Activated T-helper 17 cell treated with anti-CD3 and anti-CD28 coated beads, Interleukin-2, amount 50 U/mL, for 72 hours (primary cell): Measurements from ENCODE around the gene CTU1. TPM values are rescaled to one million over a fixed set of nuclear protein-coding genes. Genes with fewer than 3 reads are reported as not detected.
"Not testable (repeated sequence)": the region's sequence is repeated elsewhere in the genome, so short reads cannot be mapped to it uniquely, and the experiment has no call there.

Experiments
- ATAC-seq: fragments of 150-1000 bp; cut with Tn5 transposase; replicated peaks from 2 replicates; pipeline ENCODE4 v1.10.0; 2021; ENCODE audit warnings: mild to moderate bottlenecking, moderate library complexity
- H3K27ac Mint-ChIP-seq: one replicate; pipeline ENCODE4 v1.8.0; 2022; ENCODE audit warnings: mixed read lengths
- H3K27me3 Mint-ChIP-seq: one replicate; pipeline ENCODE4 v1.8.0; 2022; ENCODE audit warnings: mixed read lengths
- H3K36me3 Mint-ChIP-seq: one replicate; pipeline ENCODE4 v1.8.0; 2022; ENCODE audit warnings: low read depth, mild to moderate bottlenecking, mixed read lengths
- H3K4me1 Mint-ChIP-seq: one replicate; pipeline ENCODE4 v1.8.0; 2022; ENCODE audit warnings: mixed read lengths
- H3K4me3 Mint-ChIP-seq: one replicate; pipeline ENCODE4 v1.8.0; 2022; ENCODE audit warnings: mild to moderate bottlenecking, mixed read lengths
- H3K9me3 Mint-ChIP-seq: one replicate; pipeline ENCODE4 v1.8.0; 2022; ENCODE audit warnings: mixed read lengths
- total RNA-seq, 2 donors: library from RNA; stranded (reverse); gene quantifications; one replicate each; pipeline ENCODE4 v1.2.3, GENCODE V29; 2022

Gene CTU1
- total RNA-seq = 1 to 10 TPM; 7.0 to 9.7 TPM

DNA sequence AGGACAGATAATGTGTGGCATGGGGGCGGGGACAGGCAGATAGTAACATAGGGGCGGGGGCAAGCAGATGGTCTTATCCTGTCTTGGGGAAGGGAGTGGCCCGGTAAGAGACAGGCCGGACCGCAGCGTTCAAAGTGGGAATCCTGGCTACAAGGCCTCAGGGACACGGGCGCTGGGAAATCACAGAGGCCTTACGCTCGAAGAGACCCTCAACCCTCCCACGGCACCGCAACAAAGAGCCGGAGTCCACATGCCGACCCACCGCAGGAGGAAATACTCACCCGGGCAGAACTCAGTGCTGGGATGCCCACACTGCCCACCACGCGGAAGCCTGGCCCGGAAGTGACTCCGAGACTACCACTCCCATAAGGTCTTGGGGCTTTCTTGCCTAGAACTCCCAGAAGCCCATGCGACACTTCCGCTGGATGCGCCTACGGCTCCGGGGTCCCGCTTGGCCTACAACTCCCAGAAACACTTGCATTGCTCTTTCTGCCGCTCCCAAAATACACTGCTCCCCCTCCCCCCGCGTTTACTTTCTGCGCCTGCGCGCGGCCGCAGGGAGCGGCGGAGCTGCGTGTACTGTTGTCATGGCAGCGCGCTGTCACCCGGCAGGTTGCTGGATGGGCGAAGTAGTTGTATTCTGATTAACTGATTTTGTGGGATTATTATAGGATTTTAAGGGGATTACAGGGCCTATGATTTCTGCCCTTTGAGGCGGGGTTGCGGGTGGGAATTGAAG lies at the start of gene CTU1:
Gene CTU1, minus strand, starts transcription at position 344 of the 739 bp plus-strand sequence. CDS start 3,840 bp downstream, outside the sequence.
- Mint-ChIP-seq H3K9me3 (no peaks in the 10 kb centered on the region), H3K27me3 (no peaks in the 10 kb centered on the region), H3K36me3 (peaks cover 35% of the 10 kb centered on the region), H3K4me3 (peak within 1 kb of the TSS; percentile 99), H3K4me1 (peaks cover 22% of the 10 kb centered on the region), H3K27ac (peak within 1 kb of the TSS; percentile 99)
- ATAC-seq = peak; percentile 99

DNA sequence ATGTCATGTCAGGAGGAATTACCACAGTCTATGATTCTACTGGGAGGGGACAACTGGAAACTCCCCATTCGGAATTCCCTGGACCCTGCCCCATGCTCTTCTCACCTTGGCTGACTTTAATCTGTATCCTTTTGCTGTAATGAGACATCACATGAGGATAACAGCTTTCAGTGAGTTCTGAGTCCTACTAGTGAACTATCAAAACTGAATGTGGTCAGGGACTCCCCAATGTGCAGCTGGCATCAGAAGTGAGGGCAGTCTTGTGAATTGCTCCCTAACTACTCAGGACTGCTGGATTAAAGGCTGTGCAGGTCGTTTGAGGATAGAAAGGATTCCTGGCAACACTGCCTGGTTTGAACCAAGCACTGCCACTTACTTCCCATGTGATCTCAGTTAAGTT lies 49.1 kb upstream of the CTU1 start:
- H3K27ac Mint-ChIP-seq = no peak overlapping the region
- ATAC-seq = peak; percentile 38
- H3K9me3 Mint-ChIP-seq = no peaks in the 10 kb centered on the region
- H3K27me3 Mint-ChIP-seq = peaks cover 10% of the 10 kb centered on the region
- no peaks in the 10 kb centered on the region for H3K36me3 Mint-ChIP-seq
- H3K4me1 Mint-ChIP-seq = peaks cover 8% of the 10 kb centered on the region
- no peak overlapping the region for H3K4me3 Mint-ChIP-seq

DNA sequence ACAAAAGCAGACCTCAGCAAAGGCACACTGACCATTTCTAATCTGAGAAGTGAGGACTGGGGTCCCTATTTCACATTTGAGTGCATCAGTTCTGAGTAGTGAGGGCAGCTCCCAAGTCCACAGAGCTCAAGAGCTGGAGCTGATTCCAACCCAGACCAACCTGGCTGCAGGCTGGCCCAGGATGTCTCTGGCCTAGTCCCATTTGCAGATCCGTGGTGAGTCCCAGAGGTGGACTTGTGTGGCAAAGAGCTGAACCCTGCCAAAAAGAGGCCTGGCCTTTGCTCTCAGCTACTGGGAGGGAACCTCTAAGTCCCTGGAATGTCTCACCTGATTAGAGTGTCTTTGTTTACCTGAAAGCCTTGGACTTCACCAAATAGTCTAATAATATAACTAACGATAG lies 48.5 kb upstream of the CTU1 start:
- no peak for ATAC-seq
- H3K27me3 Mint-ChIP-seq = peaks cover 10% of the 10 kb centered on the region
- H3K9me3 Mint-ChIP-seq = no peaks in the 10 kb centered on the region
- peaks cover 8% of the 10 kb centered on the region for H3K4me1 Mint-ChIP-seq
- H3K4me3 Mint-ChIP-seq = no peak overlapping the region
- no peaks in the 10 kb centered on the region for H3K36me3 Mint-ChIP-seq
- no peak overlapping the region for H3K27ac Mint-ChIP-seq

DNA sequence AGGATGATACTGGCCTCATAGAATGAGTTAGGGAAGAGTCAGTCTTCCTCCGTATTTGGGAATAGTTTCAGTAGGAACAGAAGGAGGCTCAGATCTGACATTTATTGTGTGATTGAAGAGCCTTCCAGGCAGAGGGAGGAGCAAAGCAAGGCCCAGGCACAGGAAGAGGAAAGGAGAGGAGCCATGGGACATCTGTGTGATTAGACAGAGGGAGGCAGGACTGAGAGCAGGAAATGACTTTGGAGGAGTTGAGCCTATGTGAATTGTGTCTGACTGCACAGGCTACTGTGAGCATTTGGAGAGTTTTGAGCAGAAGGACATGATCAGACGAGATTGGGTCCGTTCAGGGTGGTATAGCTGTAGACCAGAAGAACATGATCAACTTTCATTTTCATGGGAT lies 42.4 kb upstream of the CTU1 start:
- no peak overlapping the region for H3K27ac Mint-ChIP-seq
- peaks cover 11% of the 10 kb centered on the region for H3K27me3 Mint-ChIP-seq
- H3K4me1 Mint-ChIP-seq = no peaks in the 10 kb centered on the region
- H3K4me3 Mint-ChIP-seq = no peak overlapping the region
- ATAC-seq = no peak
- no peaks in the 10 kb centered on the region for H3K9me3 Mint-ChIP-seq
- no peaks in the 10 kb centered on the region for H3K36me3 Mint-ChIP-seq

DNA sequence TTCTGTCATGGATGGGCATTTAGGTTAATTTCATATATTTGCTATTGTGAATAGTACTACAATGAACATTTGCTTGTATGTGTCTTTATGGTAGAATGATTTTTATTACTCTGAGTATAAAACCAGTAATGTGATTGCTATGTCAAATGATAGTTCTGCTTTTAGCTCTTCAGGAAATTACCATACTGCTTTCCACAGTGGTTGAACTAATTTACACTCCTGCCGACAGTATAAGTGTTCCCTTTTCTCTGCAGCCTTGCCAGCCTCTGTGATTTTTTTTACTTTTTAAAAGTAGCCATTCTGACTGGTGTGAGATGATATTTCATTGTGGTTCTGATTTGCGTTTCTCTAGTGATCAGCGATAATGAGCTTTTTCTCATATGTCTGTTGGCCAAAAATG lies 40.4 kb upstream of the CTU1 start:
- H3K4me3 Mint-ChIP-seq = no peak overlapping the region
- ATAC-seq = no peak
- H3K4me1 Mint-ChIP-seq = no peaks in the 10 kb centered on the region
- no peaks in the 10 kb centered on the region for H3K9me3 Mint-ChIP-seq
- H3K36me3 Mint-ChIP-seq = no peaks in the 10 kb centered on the region
- H3K27ac Mint-ChIP-seq = no peak overlapping the region
- H3K27me3 Mint-ChIP-seq = peaks cover 15% of the 10 kb centered on the region

DNA sequence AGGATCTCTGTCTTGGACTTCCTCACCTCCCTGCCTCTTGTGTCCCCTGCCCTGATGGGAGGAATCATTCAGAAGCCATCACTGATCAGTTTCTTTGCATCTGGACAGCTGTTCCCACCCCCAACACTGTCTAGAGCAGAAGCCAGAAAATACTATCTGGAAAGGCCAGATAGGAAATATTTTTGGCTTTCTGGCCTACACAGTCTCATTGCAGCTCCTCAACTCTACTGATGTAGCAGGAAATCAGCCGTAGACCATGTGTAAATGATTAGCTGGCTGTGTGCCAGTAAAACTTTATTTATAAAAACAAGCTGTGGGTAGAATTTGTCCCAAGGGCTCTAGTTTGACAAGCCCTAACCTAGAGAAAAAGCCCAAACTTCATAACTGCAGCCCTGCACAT lies 39.5 kb upstream of the CTU1 start:
- no peak for ATAC-seq
- H3K9me3 Mint-ChIP-seq = no peaks in the 10 kb centered on the region
- H3K4me3 Mint-ChIP-seq = no peak overlapping the region
- H3K27ac Mint-ChIP-seq = no peak overlapping the region
- no peaks in the 10 kb centered on the region for H3K4me1 Mint-ChIP-seq
- peaks cover 11% of the 10 kb centered on the region for H3K27me3 Mint-ChIP-seq
- H3K36me3 Mint-ChIP-seq = no peaks in the 10 kb centered on the region

DNA sequence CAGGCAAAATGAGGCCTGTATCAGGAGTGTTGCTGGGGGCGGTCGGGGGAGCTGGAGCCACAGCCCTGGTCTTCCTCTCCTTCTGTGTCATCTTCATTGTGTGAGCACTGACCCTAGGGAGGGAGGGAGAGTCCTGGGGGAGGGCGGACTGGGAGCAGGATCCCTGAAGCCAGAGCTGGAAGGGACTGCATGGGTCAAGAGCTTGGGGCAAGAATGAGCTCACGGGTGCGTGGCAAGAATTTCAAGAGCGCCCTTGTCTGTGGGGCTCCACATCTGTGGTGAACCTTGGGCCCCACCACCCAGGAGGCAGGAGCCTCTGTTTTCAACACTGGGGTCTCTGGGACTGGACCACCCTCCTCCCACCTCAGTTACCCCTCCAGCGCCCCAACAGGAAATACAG lies 38.5 kb upstream of the CTU1 start:
- Mint-ChIP-seq H3K4me3 (no peak overlapping the region), H3K27ac (no peak overlapping the region), H3K9me3 (no peaks in the 10 kb centered on the region), H3K27me3 (peaks cover 8% of the 10 kb centered on the region), H3K36me3 (no peaks in the 10 kb centered on the region), H3K4me1 (no peaks in the 10 kb centered on the region)
- no peak for ATAC-seq

DNA sequence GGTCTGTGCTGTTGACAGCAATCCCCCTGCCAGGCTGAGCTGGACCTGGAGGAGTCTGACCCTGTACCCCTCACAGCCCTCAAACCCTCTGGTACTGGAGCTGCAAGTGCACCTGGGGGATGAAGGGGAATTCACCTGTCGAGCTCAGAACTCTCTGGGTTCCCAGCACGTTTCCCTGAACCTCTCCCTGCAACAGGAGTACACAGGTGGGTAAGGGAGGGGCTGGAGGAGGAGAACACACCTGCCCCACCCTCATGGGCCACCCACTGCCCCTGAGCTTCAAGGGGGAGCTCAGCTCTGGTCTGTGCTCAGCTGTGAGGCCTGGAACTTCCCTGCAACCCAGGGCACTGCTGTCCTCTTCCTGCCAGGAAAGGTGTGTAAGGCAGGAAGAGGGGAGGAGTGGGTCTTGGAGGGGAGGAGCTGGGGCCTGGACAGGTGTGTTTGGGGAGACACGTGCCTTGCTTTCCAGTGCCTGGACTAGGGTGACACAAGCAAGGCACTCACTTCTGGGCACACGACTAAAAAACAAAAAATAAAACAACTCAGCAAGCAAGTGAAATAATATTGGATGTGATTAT lies 37.8 kb upstream of the CTU1 start:
- Mint-ChIP-seq H3K4me1 (no peaks in the 10 kb centered on the region), H3K4me3 (no peak overlapping the region), H3K27ac (no peak overlapping the region), H3K27me3 (peaks cover 7% of the 10 kb centered on the region), H3K36me3 (no peaks in the 10 kb centered on the region), H3K9me3 (no peaks in the 10 kb centered on the region)
- ATAC-seq = no peak

DNA sequence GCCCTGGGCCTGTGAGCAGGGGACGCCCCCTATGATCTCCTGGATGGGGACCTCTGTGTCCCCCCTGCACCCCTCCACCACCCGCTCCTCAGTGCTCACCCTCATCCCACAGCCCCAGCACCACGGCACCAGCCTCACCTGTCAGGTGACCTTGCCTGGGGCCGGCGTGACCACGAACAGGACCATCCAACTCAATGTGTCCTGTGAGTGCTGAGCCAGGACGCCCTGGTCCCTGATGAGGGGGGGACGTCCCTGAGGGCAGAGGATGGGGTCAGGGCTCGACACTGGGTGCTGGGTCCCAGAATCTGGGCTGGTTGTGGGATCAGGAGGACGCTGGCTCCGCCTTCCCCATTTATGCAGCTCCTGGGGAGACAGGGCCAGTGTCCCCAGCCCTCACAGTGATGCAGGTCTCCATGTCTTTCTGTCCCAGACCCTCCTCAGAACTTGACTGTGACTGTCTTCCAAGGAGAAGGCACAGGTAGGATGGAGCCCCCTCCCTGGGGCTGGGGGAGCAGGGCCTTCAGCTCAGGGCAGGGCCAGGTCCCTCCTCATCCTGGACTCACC lies 36.4 kb upstream of the CTU1 start:
- no peak for ATAC-seq
- Mint-ChIP-seq H3K4me1 (no peaks in the 10 kb centered on the region), H3K9me3 (no peaks in the 10 kb centered on the region), H3K4me3 (no peak overlapping the region), H3K36me3 (no peaks in the 10 kb centered on the region), H3K27me3 (peaks cover 3% of the 10 kb centered on the region), H3K27ac (no peak overlapping the region)

DNA sequence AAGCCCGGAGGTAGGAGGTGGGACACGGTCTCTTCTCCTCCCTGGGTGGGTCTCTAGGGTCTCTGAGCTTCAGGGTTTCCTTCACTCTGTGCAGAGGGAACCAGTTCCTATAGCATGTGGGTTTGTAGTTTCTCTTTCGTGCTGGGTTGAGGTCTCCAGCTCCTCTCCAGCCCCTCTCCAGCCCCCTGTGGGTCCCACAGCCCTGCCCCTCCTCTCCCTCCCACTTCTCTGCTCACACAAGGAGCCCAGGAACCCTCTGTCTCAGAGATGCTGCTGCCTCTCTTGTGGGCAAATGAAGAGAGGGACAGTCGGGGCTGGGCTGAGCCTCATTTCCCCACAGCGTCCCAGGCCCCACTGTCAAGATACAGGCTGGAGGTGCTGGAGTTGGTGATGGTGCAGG lies 35.3 kb upstream of the CTU1 start:
- Mint-ChIP-seq H3K27ac (no peak overlapping the region), H3K27me3 (peaks cover 7% of the 10 kb centered on the region), H3K36me3 (no peaks in the 10 kb centered on the region), H3K4me3 (no peak overlapping the region), H3K4me1 (no peaks in the 10 kb centered on the region), H3K9me3 (no peaks in the 10 kb centered on the region)
- ATAC-seq = no peak

DNA sequence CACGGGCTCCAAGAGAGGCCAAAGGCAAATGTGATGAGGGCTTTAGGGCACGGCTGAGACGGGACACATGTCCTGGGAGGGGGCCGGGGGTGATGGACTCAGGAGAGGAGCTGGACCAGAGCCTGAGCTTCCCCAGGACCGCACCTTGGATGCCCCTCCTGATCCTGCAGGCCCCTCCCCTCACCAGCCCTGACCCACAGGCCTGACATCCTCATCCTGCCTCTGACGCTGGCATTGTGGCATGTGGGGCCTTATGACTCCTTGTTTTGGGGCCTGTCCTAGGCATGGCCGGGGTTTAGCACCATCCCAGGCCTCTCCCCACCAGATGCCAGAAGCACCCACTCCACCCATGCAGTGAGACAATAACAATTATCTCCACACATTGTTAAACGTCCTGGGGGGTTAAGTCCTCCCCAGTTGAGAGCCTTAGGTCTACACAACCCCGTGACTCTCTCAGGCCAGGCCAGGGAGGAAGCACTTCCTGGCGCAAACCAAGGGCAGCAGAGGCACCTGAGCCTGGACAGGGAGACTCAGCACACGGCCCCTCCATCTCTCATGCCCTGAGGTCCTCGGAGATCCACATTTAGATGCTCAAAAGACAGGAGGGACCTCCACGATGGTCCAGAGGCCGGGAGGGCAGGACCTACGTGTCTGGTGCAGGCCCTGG lies 34.7 kb upstream of the CTU1 start:
- H3K9me3 Mint-ChIP-seq, ATAC-seq, H3K27ac Mint-ChIP-seq, H3K4me1 Mint-ChIP-seq, H3K36me3 Mint-ChIP-seq, H3K27me3 Mint-ChIP-seq, H3K4me3 Mint-ChIP-seq: not testable (repeated sequence)

DNA sequence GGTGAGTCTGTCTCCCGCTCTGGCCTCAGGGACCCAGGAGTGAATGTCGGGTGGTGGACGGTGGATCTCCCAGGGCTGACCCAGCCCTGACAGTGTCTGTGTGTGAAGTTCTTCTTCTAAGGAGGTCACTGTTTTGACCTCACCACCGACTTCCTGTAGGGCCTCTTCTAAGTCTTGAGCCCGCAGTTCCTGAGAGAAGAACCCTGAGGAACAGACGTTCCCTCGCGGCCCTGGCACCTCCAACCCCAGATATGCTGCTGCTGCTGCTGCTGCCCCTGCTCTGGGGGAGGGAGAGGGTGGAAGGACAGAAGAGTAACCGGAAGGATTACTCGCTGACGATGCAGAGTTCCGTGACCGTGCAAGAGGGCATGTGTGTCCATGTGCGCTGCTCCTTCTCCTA lies 33.9 kb upstream of the CTU1 start, which contains the start of gene SIGLEC7:
Gene SIGLEC7, plus strand, starts transcription at position 183 of the 400 bp plus-strand sequence. Its CDS starts 69 bp downstream, at position 252.
- H3K9me3 Mint-ChIP-seq = no peaks in the 10 kb centered on the region
- ATAC-seq = no peak
- no peaks in the 10 kb centered on the region for H3K36me3 Mint-ChIP-seq
- no peak within 1 kb of the TSS for H3K27ac Mint-ChIP-seq
- H3K27me3 Mint-ChIP-seq = peaks cover 7% of the 10 kb centered on the region
- peaks cover 5% of the 10 kb centered on the region for H3K4me1 Mint-ChIP-seq
- H3K4me3 Mint-ChIP-seq = no peak within 1 kb of the TSS

DNA sequence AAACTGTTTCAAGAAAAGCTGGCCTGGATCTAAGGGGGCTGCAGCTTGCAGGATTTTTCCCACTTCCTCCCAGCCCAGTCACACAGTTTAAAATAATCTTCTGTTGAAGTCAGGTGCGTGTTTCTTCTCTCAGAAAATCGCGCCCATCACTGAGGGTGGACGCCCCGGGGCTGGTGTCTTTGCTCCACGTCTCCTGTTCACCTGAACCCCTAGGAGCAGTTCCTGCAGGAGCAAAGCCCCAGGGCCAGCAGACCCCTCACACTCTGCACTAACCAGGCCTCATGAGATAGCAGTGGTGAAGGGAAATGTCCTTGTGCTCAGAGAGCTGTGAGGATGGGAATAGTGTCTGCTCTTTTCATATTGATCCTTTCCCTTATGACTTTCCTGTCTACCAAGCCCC lies 33.0 kb upstream of the CTU1 start:
- no peaks in the 10 kb centered on the region for H3K36me3 Mint-ChIP-seq
- no peaks in the 10 kb centered on the region for H3K9me3 Mint-ChIP-seq
- no peak for ATAC-seq
- H3K4me3 Mint-ChIP-seq = no peak overlapping the region
- H3K4me1 Mint-ChIP-seq = peaks cover 9% of the 10 kb centered on the region
- H3K27me3 Mint-ChIP-seq = peaks cover 7% of the 10 kb centered on the region
- H3K27ac Mint-ChIP-seq = no peak overlapping the region

DNA sequence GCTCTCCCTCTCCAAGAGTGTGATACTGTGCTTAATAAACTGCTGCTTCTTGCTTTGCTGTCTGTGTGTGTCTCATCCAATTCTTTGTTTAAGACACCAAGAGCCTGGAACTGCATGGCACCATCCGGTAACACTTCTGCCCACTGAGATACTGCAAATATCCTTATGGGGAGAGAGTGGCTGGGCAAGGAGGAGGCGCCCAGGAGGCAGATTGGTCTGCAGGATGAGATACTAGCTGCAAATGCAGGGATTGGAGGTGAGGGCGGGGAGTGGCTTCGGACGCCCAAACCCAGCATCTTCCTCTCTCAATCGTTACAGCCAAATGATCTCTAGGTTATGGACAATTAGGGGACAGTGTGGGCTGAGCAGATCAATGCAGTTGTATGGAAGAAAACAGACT lies 32.2 kb upstream of the CTU1 start:
- Mint-ChIP-seq H3K27me3 (peaks cover 7% of the 10 kb centered on the region), H3K4me1 (peaks cover 9% of the 10 kb centered on the region), H3K4me3 (no peak overlapping the region), H3K9me3 (no peaks in the 10 kb centered on the region), H3K27ac (no peak overlapping the region), H3K36me3 (no peaks in the 10 kb centered on the region)
- no peak for ATAC-seq
